CD4-positive, alpha-beta memory T cell (primary cell): ENCODE results near the gene NBEAL2. TPM values are rescaled to one million over a fixed set of nuclear protein-coding genes. Genes with fewer than 3 reads are reported as not detected.

Experiments used
- CTCF ChIA-PET: fragments of 350-600 bp; sonication (Branson Sonifier 250); formaldehyde crosslinking; loops from one replicate; lab custom pipeline; 2021; ENCODE audit warnings: inconsistent platforms; ENCODE audit not compliant: partially characterized antibody; lab: Charles Lee
- POLR2A ChIA-PET: fragments of 350-600 bp; sonication (Branson Sonifier 250); formaldehyde crosslinking; loops from one replicate; lab custom pipeline; 2021; ENCODE audit not compliant: partially characterized antibody; lab: Charles Lee
- DNase-seq, 5 donors: peaks; one replicate each; pipeline versions ENCODE4 v3.0.0 to v3.0.0-alpha.2; 2020 to 2022; ENCODE audit warnings: mixed read lengths in 1 of 5
- H3K27ac ChIP-seq: one replicate; pipeline ENCODE4 v1.7.0; 2013; ENCODE audit warnings: low read depth, low read length
- H3K27me3 ChIP-seq: 2 replicates; pipeline ENCODE4 v1.7.0; 2013; ENCODE audit warnings: mild to moderate bottlenecking, low read length, moderate library complexity; ENCODE audit not compliant: insufficient read depth
- H3K36me3 ChIP-seq: 2 replicates; pipeline ENCODE4 v1.7.0; 2013; ENCODE audit warnings: mild to moderate bottlenecking, low read length, moderate library complexity; ENCODE audit not compliant: insufficient read depth
- H3K4me1 ChIP-seq: 2 replicates; pipeline ENCODE4 v1.7.0; 2013; ENCODE audit warnings: mild to moderate bottlenecking, low read length, moderate library complexity; ENCODE audit not compliant: insufficient read depth
- H3K4me3 ChIP-seq, 2 donors: one replicate each; pipeline ENCODE4 v1.7.0; 2013; ENCODE audit warnings: low read length in 2 of 2, mild to moderate bottlenecking in 1 of 2
- H3K9me3 ChIP-seq, 2 donors: one replicate each; pipeline ENCODE4 v1.7.0; 2013; ENCODE audit warnings: low read length in 2 of 2, control low read depth in 1 of 2; ENCODE audit not compliant: control insufficient read depth in 1 of 2
- H3K27ac Mint-ChIP-seq, 7 donors: one replicate each; pipeline ENCODE4 v1.8.0; 2020 to 2021; ENCODE audit warnings: mixed read lengths in 7 of 7, mild to moderate bottlenecking in 6 of 7, inconsistent platforms in 3 of 7, moderate library complexity in 3 of 7
- H3K27me3 Mint-ChIP-seq, 2 donors: one replicate each; pipeline ENCODE4 v1.8.0; 2020 to 2021; ENCODE audit warnings: mixed read lengths in 2 of 2
- H3K36me3 Mint-ChIP-seq, 2 donors: one replicate each; pipeline ENCODE4 v1.8.0; 2020 to 2021; ENCODE audit warnings: mixed read lengths in 2 of 2, inconsistent platforms in 1 of 2, mild to moderate bottlenecking in 1 of 2
- H3K4me1 Mint-ChIP-seq, 4 donors: one replicate each; pipeline ENCODE4 v1.8.0; 2020 to 2021; ENCODE audit warnings: mixed read lengths in 4 of 4, mild to moderate bottlenecking in 1 of 4
- H3K4me3 Mint-ChIP-seq, 8 donors: one replicate each; pipeline ENCODE4 v1.8.0; 2020 to 2021; ENCODE audit warnings: mixed read lengths in 8 of 8, mild to moderate bottlenecking in 7 of 8, moderate library complexity in 6 of 8, inconsistent platforms in 3 of 8
- H3K9me3 Mint-ChIP-seq, 8 donors: one replicate each; pipeline ENCODE4 v1.8.0; 2020 to 2021; ENCODE audit warnings: mixed read lengths in 8 of 8, mild to moderate bottlenecking in 5 of 8, inconsistent platforms in 3 of 8, moderate library complexity in 1 of 8
- intact Hi-C: fragments of 100-400 bp; cut with micrococcal nuclease; formaldehyde crosslinking; loops from one replicate; pipeline ENCODE4 v1.15.1; 2023
- polyA plus RNA-seq, 2 donors: library from polyadenylated mRNA; unstranded; fragments of 300-500 nt; fragmentation: Illumina TruSeq; gene quantifications; one replicate each; pipeline ENCODE4 v1.2.3, GENCODE V29; 2021
- total RNA-seq, 2 experiments: library from RNA; stranded (reverse); gene quantifications; one replicate each; pipeline ENCODE4 v1.2.3, GENCODE V29; 2021

NBEAL2 gene
- total and polyA plus RNA-seq, 4 experiments from 2014 or later, result 4.5 to 147 (median 79.8) TPM

DNA sequence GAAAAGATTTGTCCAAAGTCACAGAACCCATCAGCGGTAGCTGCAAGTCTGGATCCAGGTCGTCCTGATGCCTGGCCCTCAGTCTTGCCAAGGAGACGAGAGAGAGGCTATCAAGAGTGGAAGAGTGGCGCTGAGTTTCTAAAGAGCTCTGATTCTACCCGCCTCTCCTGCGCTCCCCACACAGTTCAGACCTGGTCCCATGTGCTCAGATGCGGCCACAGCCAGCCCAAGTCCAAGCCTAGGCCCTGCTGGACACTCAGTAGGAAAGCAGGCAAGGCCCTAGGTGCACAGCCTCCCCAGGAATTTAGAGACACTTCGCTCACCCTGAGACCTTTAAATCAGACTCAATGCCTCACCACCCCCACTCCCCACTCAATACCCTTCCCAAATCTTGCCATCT lies 35.3 kb upstream of the NBEAL2 start:
- no peak for DNase-seq
- H3K4me1 ChIP-seq, result peaks cover 53% of the 10 kb centered on the region
- intact Hi-C loops, result no loop called here
- Mint-ChIP-seq H3K27me3 (no peaks in the 10 kb centered on the region), H3K4me3 (peak overlapping the region in 1 of 8 donors; percentile 58), H3K36me3 (peaks cover 10 to 37% of the 10 kb centered on the region in 2 donors), H3K9me3 (peaks cover 0 to 4% (median 0%) of the 10 kb centered on the region in 8 donors), H3K4me1 (peaks cover 57 to 82% (median 69%) of the 10 kb centered on the region in 4 donors), H3K27ac (peak overlapping the region in 6 of 7 donors; percentile 74 to 98 (median 88))
- H3K27ac ChIP-seq, result no peak overlapping the region
- H3K9me3 ChIP-seq, result no peaks in the 10 kb centered on the region
- no peaks in the 10 kb centered on the region for H3K27me3 ChIP-seq
- ChIA-PET CTCF (interaction anchor here (0.6 kb wide), 1 partner anchor 21 kb away, joined by 3 read pairs; no protein-coding TSS in a partner anchor), POLR2A (interaction anchor here (0.9 to 1.1 kb wide), 3 partner anchors 9 to 77 kb away, joined by 3 to 4 read pairs (median 3); no protein-coding TSS in a partner anchor)
- no peak overlapping the region for H3K4me3 ChIP-seq
- peaks cover 14% of the 10 kb centered on the region for H3K36me3 ChIP-seq

DNA sequence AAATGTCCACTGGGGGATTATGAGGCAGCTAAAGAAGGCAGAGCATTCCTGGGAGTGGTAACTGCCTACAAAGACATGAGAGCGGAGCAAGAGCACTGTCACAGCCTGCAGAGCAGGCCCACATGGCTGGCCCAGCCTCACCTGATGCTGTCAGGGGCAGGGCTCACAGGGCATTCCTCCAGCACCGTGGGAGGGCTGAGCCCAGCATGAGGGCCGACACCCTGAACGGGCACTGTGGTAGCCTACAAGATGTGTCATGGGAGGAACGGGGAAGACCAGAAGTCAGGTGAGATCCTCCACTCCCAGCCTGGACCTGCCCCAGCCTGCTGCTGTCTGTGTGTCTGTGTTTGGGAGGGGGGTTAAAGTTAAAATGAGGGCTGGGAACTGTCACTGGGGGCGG lies 33.0 kb upstream of the NBEAL2 start:
- Histone ChIP-seq H3K36me3 (no peaks in the 10 kb centered on the region), H3K9me3 (no peaks in the 10 kb centered on the region), H3K4me3 (no peak overlapping the region), H3K4me1 (peaks cover 73% of the 10 kb centered on the region), H3K27ac (peak overlapping the region; percentile 69), H3K27me3 (no peaks in the 10 kb centered on the region)
- Mint-ChIP-seq H3K27ac (peak overlapping the region; percentile 95 to 99 (median 97)), H3K4me3 (peak overlapping the region in 7 of 8 donors; percentile 18 to 82 (median 59)), H3K9me3 (peaks cover 0 to 2% (median 0%) of the 10 kb centered on the region in 8 donors), H3K36me3 (peaks cover 0 to 20% of the 10 kb centered on the region in 2 donors), H3K27me3 (no peaks in the 10 kb centered on the region), H3K4me1 (peaks cover 61 to 90% (median 75%) of the 10 kb centered on the region in 4 donors)
- ChIA-PET POLR2A (interaction anchor here (1.5 to 4.2 kb wide), 7 partner anchors 13 to 51 kb away, joined by 6 to 116 read pairs (median 19); partner anchors contain the start of genes CCDC12 and NBEAL2), CTCF (interaction anchor here (0.9 to 2.0 kb wide), 9 partner anchors 13 to 377 kb away, joined by 3 to 12 read pairs (median 3); no protein-coding TSS in a partner anchor)
- intact Hi-C loops, result no loop called here
- DNase-seq, result no peak

DNA sequence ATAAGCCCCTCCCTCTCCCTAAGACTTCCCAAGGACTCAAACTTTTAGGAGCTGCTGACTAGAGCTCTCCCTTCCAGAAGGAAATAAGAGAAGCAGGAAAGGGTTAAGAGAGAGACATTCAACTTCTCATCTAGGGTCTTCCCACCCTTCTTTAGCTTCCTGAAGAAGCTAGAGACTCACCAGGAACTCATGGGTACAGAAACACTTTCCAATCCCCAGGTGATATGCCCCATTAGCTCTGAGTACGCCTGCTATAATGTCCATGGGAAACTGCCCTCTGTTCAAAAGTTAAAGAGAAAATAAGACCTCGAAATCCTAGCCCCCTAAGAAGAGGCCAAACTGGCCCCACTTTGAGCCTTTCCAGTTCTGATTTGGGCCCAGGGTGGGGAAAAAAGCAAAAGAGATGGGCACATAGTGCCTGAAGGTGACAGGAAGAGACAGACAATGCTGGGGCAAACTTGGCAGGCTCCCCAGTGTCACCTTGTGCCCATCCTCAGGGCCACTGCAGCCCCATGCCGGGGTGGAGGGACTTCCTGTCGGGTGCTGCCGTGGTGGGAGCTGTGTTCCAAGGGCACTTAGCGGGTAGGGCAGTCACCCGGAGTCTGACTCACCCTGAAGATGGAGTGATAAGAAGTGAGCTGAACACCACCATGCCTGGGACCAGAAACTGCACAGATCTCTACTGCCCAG lies 32.5 kb upstream of the NBEAL2 start:
- intact Hi-C loops, result no loop called here
- CTCF ChIA-PET, result interaction anchor here (0.9 to 2.3 kb wide), 15 partner anchors 11 to 377 kb away, joined by 3 to 12 read pairs (median 5); partner anchors contain the start of gene NBEAL2

DNA sequence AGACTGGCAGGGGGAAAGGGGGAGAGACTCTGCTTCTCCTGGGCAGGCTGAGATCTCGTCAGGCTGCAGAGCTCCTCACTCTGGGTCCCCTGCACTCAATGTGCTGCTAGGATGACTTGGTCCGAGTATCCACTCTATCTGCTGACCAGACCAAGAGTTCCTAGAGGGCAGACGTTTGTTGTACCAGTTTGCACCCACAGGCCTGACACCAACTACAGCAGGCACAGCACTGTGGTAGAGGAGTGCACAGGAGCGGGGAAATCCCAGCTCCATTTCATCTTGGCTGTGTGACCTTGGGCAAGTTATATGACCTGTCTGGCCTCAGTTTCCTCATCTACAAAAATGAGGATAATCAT lies 31.9 kb upstream of the NBEAL2 start:
- Mint-ChIP-seq H3K4me1 (peaks cover 66 to 94% (median 79%) of the 10 kb centered on the region in 4 donors), H3K27me3 (no peaks in the 10 kb centered on the region), H3K36me3 (peaks cover 0 to 19% of the 10 kb centered on the region in 2 donors), H3K9me3 (peaks cover 0 to 2% (median 0%) of the 10 kb centered on the region in 8 donors), H3K4me3 (peak overlapping the region; percentile 56 to 85 (median 78)), H3K27ac (peak overlapping the region; percentile 95 to 99 (median 97))
- Histone ChIP-seq H3K36me3 (no peaks in the 10 kb centered on the region), H3K9me3 (no peaks in the 10 kb centered on the region), H3K4me3 (peak overlapping the region; percentile 7 to 15), H3K4me1 (peaks cover 81% of the 10 kb centered on the region), H3K27ac (peak overlapping the region; percentile 69), H3K27me3 (no peaks in the 10 kb centered on the region)
- no peak for DNase-seq
- ChIA-PET POLR2A (interaction anchor here (0.7 to 4.2 kb wide), 16 partner anchors 9 to 217 kb away, joined by 3 to 116 read pairs (median 6); partner anchors contain the start of genes CCDC12, NBEAL2 and SETD2), CTCF (interaction anchor here (0.9 to 2.3 kb wide), 14 partner anchors 11 to 376 kb away, joined by 3 to 12 read pairs (median 6); partner anchors contain the start of gene NBEAL2)
- intact Hi-C loops, result no loop called here

More for the DNA sequence above, 32.5 kb upstream of the NBEAL2 start:
- Histone ChIP-seq H3K27ac (peak overlapping the region; percentile 69), H3K9me3 (no peaks in the 10 kb centered on the region), H3K36me3 (no peaks in the 10 kb centered on the region), H3K27me3 (no peaks in the 10 kb centered on the region), H3K4me1 (peaks cover 76% of the 10 kb centered on the region), H3K4me3 (peak overlapping the region in 1 of 2 donors; percentile 7)
- H3K27ac Mint-ChIP-seq, result peak overlapping the region; percentile 95 to 99 (median 97)
- peak; percentile 61 to 93 (median 64) for DNase-seq
- H3K9me3 Mint-ChIP-seq, result peaks cover 0 to 2% (median 0%) of the 10 kb centered on the region in 8 donors
- H3K4me3 Mint-ChIP-seq, result peak overlapping the region; percentile 73 to 85 (median 78)
- peaks cover 64 to 93% (median 78%) of the 10 kb centered on the region in 4 donors for H3K4me1 Mint-ChIP-seq
- POLR2A ChIA-PET, result interaction anchor here (0.7 to 4.2 kb wide), 15 partner anchors 10 to 217 kb away, joined by 3 to 116 read pairs (median 6); partner anchors contain the start of genes CCDC12, NBEAL2 and SETD2
- H3K27me3 Mint-ChIP-seq, result no peaks in the 10 kb centered on the region
- peaks cover 0 to 20% of the 10 kb centered on the region in 2 donors for H3K36me3 Mint-ChIP-seq

DNA sequence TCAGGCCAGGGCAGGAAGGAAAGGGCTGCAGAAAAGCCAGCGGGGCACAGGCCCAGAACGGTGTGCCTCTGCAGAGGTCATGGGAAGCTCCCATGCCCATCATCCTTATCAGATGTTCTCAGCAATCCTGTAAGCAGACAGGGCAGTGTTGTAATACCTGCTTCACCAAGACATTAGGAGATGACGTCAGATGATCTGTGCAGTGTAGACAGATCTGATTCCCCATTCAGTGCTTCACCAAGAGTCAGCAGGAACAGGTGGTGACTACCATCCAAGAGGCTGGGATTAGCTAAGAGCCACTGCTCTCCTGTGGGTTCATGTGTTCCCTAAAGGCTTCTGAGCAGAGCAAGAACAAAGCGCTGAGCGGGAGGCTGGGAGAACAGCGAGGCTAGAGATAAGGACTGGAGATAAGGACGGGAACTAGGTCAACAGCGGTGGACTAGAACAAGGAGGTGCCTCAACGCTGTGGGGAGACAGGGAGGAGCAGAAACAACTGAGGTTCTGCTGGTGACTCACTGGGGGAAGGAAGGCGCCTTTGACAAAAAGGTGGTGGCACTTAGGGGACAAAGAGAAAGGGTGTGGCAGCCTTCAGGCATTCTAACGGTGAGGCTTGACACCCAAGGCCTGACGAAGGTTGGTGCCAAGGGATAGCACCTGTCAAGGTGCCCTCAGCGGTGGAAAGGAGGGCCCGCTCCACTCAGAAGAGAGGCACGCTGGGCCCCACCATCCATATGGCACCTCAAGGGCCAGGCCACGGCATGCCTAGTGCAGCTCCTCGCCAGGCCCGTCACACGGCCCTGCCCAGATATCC lies 31.3 kb upstream of the NBEAL2 start:
- intact Hi-C loops, result loop anchor here (1.0 to 2.0 kb wide), 2 partner anchors 31 to 39 kb away; partner anchors contain the start of gene NBEAL2
- no peaks in the 10 kb centered on the region for H3K36me3 ChIP-seq
- Mint-ChIP-seq H3K27ac (peak overlapping the region; percentile 95 to 99 (median 97)), H3K9me3 (peaks cover 0 to 2% (median 0%) of the 10 kb centered on the region in 8 donors), H3K27me3 (no peaks in the 10 kb centered on the region), H3K36me3 (peaks cover 0 to 13% of the 10 kb centered on the region in 2 donors), H3K4me3 (peak overlapping the region; percentile 56 to 85 (median 78)), H3K4me1 (peaks cover 70 to 94% (median 80%) of the 10 kb centered on the region in 4 donors)
- no peaks in the 10 kb centered on the region for H3K9me3 ChIP-seq
- DNase-seq, result peak; percentile 73 to 97 (median 83)
- ChIA-PET POLR2A (interaction anchor here (1.0 to 4.2 kb wide), 13 partner anchors 9 to 50 kb away, joined by 3 to 116 read pairs (median 7); partner anchors contain the start of genes CCDC12 and NBEAL2), CTCF (interaction anchor here (0.9 to 2.3 kb wide), 11 partner anchors 10 to 51 kb away, joined by 3 to 12 read pairs (median 6); partner anchors contain the start of gene NBEAL2)
- no peaks in the 10 kb centered on the region for H3K27me3 ChIP-seq
- H3K4me3 ChIP-seq, result peak overlapping the region in 1 of 2 donors; percentile 13
- peak overlapping the region; percentile 69 for H3K27ac ChIP-seq
- peaks cover 88% of the 10 kb centered on the region for H3K4me1 ChIP-seq
